Endodermal cell (in vitro differentiated cells): ENCODE results near the gene MED1. TPM values are rescaled to one million over a fixed set of nuclear protein-coding genes. Genes with fewer than 3 reads are reported as not detected.
"Not testable (repeated sequence)": the region's sequence is repeated elsewhere in the genome, so short reads cannot be mapped to it uniquely, and the experiment has no call there.

ENCODE experiments used
- DNase-seq: peaks from one replicate; pipeline ENCODE4 v3.0.0-alpha.2; 2017
- H3K27ac ChIP-seq: 2 replicates; pipeline ENCODE4 v1.5.1; 2013; ENCODE audit warnings: mild to moderate bottlenecking, low read depth, low read length, moderate library complexity
- H3K27me3 ChIP-seq: 2 replicates; pipeline ENCODE4 v1.6.1; 2013; ENCODE audit warnings: mild to moderate bottlenecking, low read length, moderate library complexity; ENCODE audit not compliant: insufficient read depth, control insufficient read depth, poor library complexity, severe bottlenecking
- H3K36me3 ChIP-seq: 2 replicates; pipeline ENCODE4 v1.7.0; 2013; ENCODE audit warnings: mild to moderate bottlenecking, low read length, moderate library complexity; ENCODE audit not compliant: control insufficient read depth, insufficient read depth
- H3K4me1 ChIP-seq: one replicate; pipeline ENCODE4 v1.7.0; 2013; ENCODE audit warnings: low read length; ENCODE audit not compliant: control insufficient read depth, insufficient read depth
- H3K4me3 ChIP-seq: 2 replicates; pipeline ENCODE4 v1.5.1; 2013; ENCODE audit warnings: mild to moderate bottlenecking, low read length, moderate library complexity
- H3K9ac ChIP-seq: 2 replicates; pipeline ENCODE4 v1.6.1; 2013; ENCODE audit warnings: mild to moderate bottlenecking, low read length, moderate library complexity; ENCODE audit not compliant: poor library complexity, severe bottlenecking; ENCODE audit errors: extremely low read depth
- H3K9me3 ChIP-seq: 2 replicates; pipeline ENCODE4 v1.6.1; 2013; ENCODE audit warnings: mild to moderate bottlenecking, low read length, moderate library complexity; ENCODE audit not compliant: control insufficient read depth
- H3K27ac Mint-ChIP-seq: 2 replicates; pipeline ENCODE4 v1.8.0; 2020; ENCODE audit warnings: mixed read lengths
- H3K27me3 Mint-ChIP-seq: 2 replicates; pipeline ENCODE4 v1.8.0; 2021; ENCODE audit warnings: mild to moderate bottlenecking, mixed read lengths; ENCODE audit not compliant: insufficient read depth
- H3K36me3 Mint-ChIP-seq: 2 replicates; pipeline ENCODE4 v1.8.0; 2020; ENCODE audit warnings: low read depth, mixed read lengths
- H3K4me1 Mint-ChIP-seq: 2 replicates; pipeline ENCODE4 v1.8.0; 2020; ENCODE audit warnings: mixed read lengths
- H3K4me3 Mint-ChIP-seq: 2 replicates; pipeline ENCODE4 v1.8.0; 2020; ENCODE audit warnings: mild to moderate bottlenecking, moderate library complexity, mixed read lengths
- H3K9me3 Mint-ChIP-seq: 2 replicates; pipeline ENCODE4 v1.8.0; 2020; ENCODE audit warnings: mild to moderate bottlenecking, mixed read lengths
- CTCF ChIP-seq: fragments of 200-600 bp; sonication (generic); conservative IDR thresholded peaks from 2 replicates; pipeline ENCODE4 v1.5.0; 2021; ENCODE audit warnings: antibody characterized with exemption, mild to moderate bottlenecking
- WGBS, 2 experiments: methylation state at CpG; one replicate each; pipeline versions ENCODE4 v1.1.5 to v1.1.7; 2013; ENCODE audit warnings: missing lambda C conversion rate in 2 of 2, mixed read lengths in 1 of 2; ENCODE audit not compliant: insufficient coverage in 1 of 2, insufficient read length in 1 of 2; 5-methylcytosine and 5-hydroxymethylcytosine counted together
- long read RNA-seq, 4 experiments: library from polyadenylated mRNA in 2 of 4; library from RNA in 1 of 4; library from capped mRNA in 1 of 4; stranded (forward) in 3 of 4; unstranded in 1 of 4; transcript quantifications; one replicate each; pipeline ENCODE4 v2.0.0, GENCODE V29; 2020 to 2021; ENCODE audit warnings: inconsistent platforms in 1 of 4
- polyA plus RNA-seq, 2 experiments: library from polyadenylated mRNA; stranded (reverse); fragments of 50-300 nt; gene quantifications; one replicate each; pipeline ENCODE4 v1.2.3, GENCODE V29; 2013
- total RNA-seq, 2 donors: library from RNA; stranded (reverse); fragmentation: NEBNext Ultra II Directional in 1 of 2; extraction: Animal tissue kit (Norgen Biotek cat#: 25700) in 1 of 2; gene quantifications; 2 replicates in 1 of 2; 3 replicates in 1 of 2; pipeline ENCODE4 v1.2.1, GENCODE V29; 2021

The MED1 gene
- total RNA-seq: 10 to 100 TPM; 56.1 to 57.5 TPM
- polyA plus RNA-seq (2013, experiment 1 of 2): 41.5 TPM
- 37.2 TPM for polyA plus RNA-seq (2013, experiment 2 of 2)
- long read RNA-seq, experiment 1, partial matches to known transcripts: 0 of 8 reads
- long read RNA-seq, experiment 1, other reads (novel, unspliced or antisense): 8 of 8 reads
- long read RNA-seq, experiment 2, full-length matches to known transcripts: 3 of 17 reads
- long read RNA-seq, experiment 2, partial matches to known transcripts: 0 of 17 reads
- long read RNA-seq, experiment 2, other reads (novel, unspliced or antisense): 14 of 17 reads
- long read RNA-seq, experiment 3, full-length matches to known transcripts: 45 of 64 reads
- long read RNA-seq, experiment 3, partial matches to known transcripts: 3 of 64 reads
- long read RNA-seq, experiment 3, other reads (novel, unspliced or antisense): 16 of 64 reads
- long read RNA-seq, experiment 4, full-length matches to known transcripts: 1 of 10 reads
- long read RNA-seq, experiment 4, partial matches to known transcripts: 3 of 10 reads
- long read RNA-seq, experiment 4, other reads (novel, unspliced or antisense): 6 of 10 reads

GRCh38 chr17:39450847-39451581 lies at the start of gene MED1:
Gene MED1 (minus strand): TSS chr17:39451263. CDS start chr17:39451062, 201 bp downstream.
- peak; percentile 99 for DNase-seq
- no peaks in the 10 kb centered on the region for H3K27me3 Mint-ChIP-seq
- no peaks in the 10 kb centered on the region for H3K27me3 ChIP-seq
- peaks cover 8% of the 10 kb centered on the region for H3K4me1 Mint-ChIP-seq
- H3K9ac ChIP-seq: peak within 1 kb of the TSS; percentile 100
- peak within 1 kb of the TSS; percentile 94 for H3K4me3 ChIP-seq
- peaks cover 17% of the 10 kb centered on the region for H3K36me3 ChIP-seq
- peak within 1 kb of the TSS; percentile 99 for H3K4me3 Mint-ChIP-seq
- 0% methylated on average over 28 to 37 of the region's 37 CpGs for WGBS, 2 experiments
- H3K9me3 ChIP-seq: no peaks in the 10 kb centered on the region
- no peaks in the 10 kb centered on the region for H3K4me1 ChIP-seq
- H3K9me3 Mint-ChIP-seq: no peaks in the 10 kb centered on the region
- peak within 1 kb of the TSS; percentile 92 for H3K27ac ChIP-seq
- no peak for TF ChIP-seq CTCF
- H3K27ac Mint-ChIP-seq: peak within 1 kb of the TSS; percentile 99
- peaks cover 22% of the 10 kb centered on the region for H3K36me3 Mint-ChIP-seq

- H3K9ac ChIP-seq, H3K4me3 Mint-ChIP-seq, H3K27me3 Mint-ChIP-seq, H3K27ac Mint-ChIP-seq, H3K4me1 ChIP-seq, DNase-seq, H3K4me3 ChIP-seq, H3K9me3 ChIP-seq, H3K4me1 Mint-ChIP-seq, H3K27ac ChIP-seq, H3K9me3 Mint-ChIP-seq, H3K27me3 ChIP-seq: not testable (repeated sequence)
- WGBS, 2 experiments: 92 to 96% methylated on average over 10 to 12 of the region's 12 CpGs
- peaks cover 59% of the 10 kb centered on the region for H3K36me3 Mint-ChIP-seq
- peaks cover 67% of the 10 kb centered on the region for H3K36me3 ChIP-seq
These were observed 45.9 kb upstream of the MED1 start for GRCh38 chr17:39496921-39497320.

- Histone ChIP-seq H3K36me3 (peaks cover 39% of the 10 kb centered on the region), H3K4me3 (no peak overlapping the region), H3K27ac (no peak overlapping the region), H3K9ac (no peak overlapping the region), H3K4me1 (no peaks in the 10 kb centered on the region), H3K27me3 (no peaks in the 10 kb centered on the region), H3K9me3 (no peaks in the 10 kb centered on the region)
- no peak for TF ChIP-seq CTCF
- Mint-ChIP-seq H3K4me1 (no peaks in the 10 kb centered on the region), H3K4me3 (no peak overlapping the region), H3K27ac (peak overlapping the region; percentile 48), H3K36me3 (peaks cover 24% of the 10 kb centered on the region), H3K9me3 (no peaks in the 10 kb centered on the region), H3K27me3 (no peaks in the 10 kb centered on the region)
- DNase-seq: no peak
- WGBS, 2 experiments: 91 to 100% methylated on average over 4 of the region's 4 CpGs
These were observed 36.9 kb upstream of the MED1 start for GRCh38 chr17:39487946-39488345.

GRCh38 chr17:39487490-39487889 lies 36.4 kb upstream of the MED1 start:
- DNase-seq, H3K27ac Mint-ChIP-seq, H3K27me3 ChIP-seq, H3K4me1 Mint-ChIP-seq, H3K4me3 ChIP-seq, H3K9me3 Mint-ChIP-seq, H3K9me3 ChIP-seq, H3K27me3 Mint-ChIP-seq, H3K27ac ChIP-seq, H3K4me3 Mint-ChIP-seq, H3K9ac ChIP-seq, H3K4me1 ChIP-seq: not testable (repeated sequence)
- peaks cover 20% of the 10 kb centered on the region for H3K36me3 Mint-ChIP-seq
- 98% methylated on average over 3 of the region's 3 CpGs; no CpG with 5 or more reads in 1 of the 2 experiments for WGBS, 2 experiments
- peaks cover 39% of the 10 kb centered on the region for H3K36me3 ChIP-seq
